Endothelial cell of umbilical vein (primary cell): Measurements from ENCODE around the gene MLC1. TPM values are rescaled to one million over a fixed set of nuclear protein-coding genes. Genes with fewer than 3 reads are reported as not detected.

Experiments used
- BruUV-seq: library from RNA; stranded (reverse); fragments of 400-500 nt; replicated peaks from 2 replicates; lab custom pipeline; 2021; lab: Mats Ljungman, UMichigan
- CTCF ChIA-PET: fragments of 300-600, 350-600 bp; sonication (Branson Sonifier 250); formaldehyde crosslinking; loops from one replicate; lab custom pipeline; 2021; ENCODE audit warnings: antibody characterized with exemption, inconsistent platforms; lab: Charles Lee
- POLR2A ChIA-PET: fragments of 300-600, 350-600 bp; sonication (Branson Sonifier 250); formaldehyde crosslinking; loops from one replicate; lab custom pipeline; 2021; ENCODE audit warnings: antibody characterized with exemption, inconsistent platforms; lab: Charles Lee
- DNase-seq: peaks from one replicate; pipeline ENCODE4 v3.0.0-alpha.2; 2011; ENCODE audit warnings: low read depth, low spot score
- FAIRE-seq: peaks from 2 replicates; lab custom pipeline; 2011; peaks lifted over from hg19 to GRCh38; lab: Jason Lieb, UNC
- H2AFZ ChIP-seq: 2 replicates; pipeline ENCODE4 v1.6.0; 2012; ENCODE audit warnings: low read depth, low read length, control low read depth, inconsistent platforms
- H3K27ac ChIP-seq: 2 replicates; pipeline ENCODE4 v1.5.1; 2011; ENCODE audit warnings: low read depth, mild to moderate bottlenecking, control low read depth, low read length, moderate library complexity; ENCODE audit not compliant: insufficient read depth
- H3K27me3 ChIP-seq, 2 experiments: 2 replicates each; pipeline versions ENCODE4 v1.6.0 to v1.6.1; 2011; ENCODE audit warnings: low read length in 2 of 2, mixed read lengths in 1 of 2; ENCODE audit not compliant: control insufficient read depth in 2 of 2, insufficient read depth in 2 of 2
- H3K36me3 ChIP-seq, 2 experiments: 2 replicates in 1 of 2; 3 replicates in 1 of 2; pipeline ENCODE4 v1.5.1; 2011; ENCODE audit warnings: low read length in 2 of 2, mild to moderate bottlenecking in 1 of 2, moderate library complexity in 1 of 2; ENCODE audit not compliant: control insufficient read depth in 2 of 2, insufficient read depth in 2 of 2; ENCODE audit errors: extremely low read depth in 1 of 2
- H3K4me1 ChIP-seq: 3 replicates; pipeline ENCODE4 v1.5.1; 2011; ENCODE audit warnings: mild to moderate bottlenecking, low read length; ENCODE audit not compliant: control insufficient read depth, insufficient read depth; ENCODE audit errors: extremely low read depth
- H3K4me2 ChIP-seq: 2 replicates; pipeline ENCODE4 v1.6.1; 2011; ENCODE audit warnings: low read length, control low read depth, mixed read lengths; ENCODE audit not compliant: insufficient read depth
- H3K4me3 ChIP-seq, 3 experiments: fragments of 200-600 bp in 1 of 3; sonication (generic), shearing (Covaris generic) in 1 of 3; replicated peaks in 1 of 3; 2 replicates each; pipeline ENCODE4 v1.5.1; 2011 to 2016; ENCODE audit warnings: control low read depth in 3 of 3, low read length in 3 of 3, mild to moderate bottlenecking in 2 of 3, inconsistent platforms in 1 of 3, low read depth in 1 of 3, moderate library complexity in 1 of 3; ENCODE audit not compliant: insufficient read depth in 1 of 3
- H3K79me2 ChIP-seq: 2 replicates; pipeline ENCODE4 v1.6.0; 2012; ENCODE audit warnings: low read length, inconsistent platforms; ENCODE audit not compliant: control insufficient read depth, insufficient read depth
- H3K9ac ChIP-seq: replicated peaks from 2 replicates; pipeline ENCODE3; 2011; ENCODE audit warnings: low read length, control low read depth; ENCODE audit not compliant: insufficient read depth; ENCODE audit errors: extremely low read depth
- H3K9me1 ChIP-seq: replicated peaks from 3 replicates; pipeline ENCODE4 v1.6.0; 2011; ENCODE audit warnings: mild to moderate bottlenecking, low read length; ENCODE audit not compliant: control insufficient read depth, insufficient read depth; ENCODE audit errors: extremely low read depth
- H3K9me3 ChIP-seq: replicated peaks from 2 replicates; pipeline ENCODE4 v1.5.1; 2012; ENCODE audit warnings: low read length, inconsistent platforms; ENCODE audit not compliant: control insufficient read depth, insufficient read depth
- H4K20me1 ChIP-seq: replicated peaks from 2 replicates; pipeline ENCODE3; 2011; ENCODE audit warnings: mild to moderate bottlenecking, low read length; ENCODE audit not compliant: control insufficient read depth, insufficient read depth; ENCODE audit errors: extremely low read depth
- EZH2 ChIP-seq: IDR thresholded peaks from 2 replicates; pipeline ENCODE4 v1.6.1; 2012; ENCODE audit warnings: borderline replicate concordance, low read depth, mild to moderate bottlenecking, moderate library complexity, low read length, inconsistent platforms; ENCODE audit not compliant: severe bottlenecking
- FOS ChIP-seq: IDR thresholded peaks from 2 replicates; pipeline ENCODE4 v1.6.1; 2011; ENCODE audit warnings: mild to moderate bottlenecking, low read length, moderate library complexity, borderline replicate concordance; ENCODE audit not compliant: insufficient read depth
- GATA2 ChIP-seq: IDR thresholded peaks from 2 replicates; pipeline ENCODE4 v1.7.0; 2011; ENCODE audit warnings: low read depth, mild to moderate bottlenecking, moderate library complexity, mixed read lengths, low read length; ENCODE audit not compliant: insufficient read length, insufficient read depth
- JUN ChIP-seq: IDR thresholded peaks from 2 replicates; pipeline ENCODE4 v1.6.1; 2011; ENCODE audit warnings: borderline replicate concordance, low read depth; ENCODE audit not compliant: insufficient read length, insufficient read depth
- MAX ChIP-seq: IDR thresholded peaks from 2 replicates; pipeline ENCODE4 v1.6.1; 2011; ENCODE audit not compliant: insufficient read depth, insufficient read length
- MYC ChIP-seq: IDR thresholded peaks from one replicate; pipeline ENCODE4 v1.6.1; 2011; ENCODE audit warnings: mild to moderate bottlenecking, low read depth, low read length
- POLR2A ChIP-seq: IDR thresholded peaks from 2 replicates; pipeline ENCODE4 v1.6.1; 2012; ENCODE audit warnings: low read depth, mild to moderate bottlenecking, control low read depth, low read length
- POLR2AphosphoS5 ChIP-seq: IDR thresholded peaks from 2 replicates; pipeline ENCODE4 v1.6.1; 2012; ENCODE audit warnings: low read depth, mild to moderate bottlenecking, control low read depth, low read length, moderate library complexity; ENCODE audit not compliant: insufficient read depth
- dilution Hi-C: fragments of 300-500 bp; cut with MboI; formaldehyde crosslinking; loops from one replicate; pipeline ENCODE4 v1.15.0; 2019; ENCODE audit warnings: low sequenced_read_pairs; ENCODE audit not compliant: extremely low pct_ligation_motif_present
- intact Hi-C: fragments of 100-400 bp; cut with micrococcal nuclease; formaldehyde crosslinking; loops from one replicate; pipeline ENCODE4 v1.10.0; 2022
- polyA plus RNA-seq, 4 experiments: library from polyadenylated mRNA; depleted of rRNA in 3 of 4; stranded (reverse) in 3 of 4; unstranded in 1 of 4; fragments of >200 nt; gene quantifications; 2 replicates each; pipeline versions ENCODE4 v1.2.1 to v1.2.3, GENCODE V29; 2011 to 2012; ENCODE audit warnings: missing spikeins in 1 of 4
- total RNA-seq: library from RNA; stranded (reverse); gene quantifications from 2 replicates; pipeline ENCODE4 v1.2.3, GENCODE V29; 2021
- TF ChIP-seq, protein P1 (sequence below), 2 donors: IDR thresholded peaks; 1 replicate in 1 of 2; 2 replicates in 1 of 2; pipeline ENCODE4 v1.5.1; 2011; ENCODE audit warnings: low read length in 2 of 2, mild to moderate bottlenecking in 2 of 2, moderate library complexity in 2 of 2, control low read depth in 1 of 2, inconsistent platforms in 1 of 2, low read depth in 1 of 2; ENCODE audit not compliant: insufficient read depth in 1 of 2; ENCODE audit errors: extremely low read depth in 1 of 2

MLC1 gene
- total and polyA plus RNA-seq, 2 donors (not counting 3 experiments of a cell fraction or from before 2014, with no cell fraction given) = not detected

DNA sequence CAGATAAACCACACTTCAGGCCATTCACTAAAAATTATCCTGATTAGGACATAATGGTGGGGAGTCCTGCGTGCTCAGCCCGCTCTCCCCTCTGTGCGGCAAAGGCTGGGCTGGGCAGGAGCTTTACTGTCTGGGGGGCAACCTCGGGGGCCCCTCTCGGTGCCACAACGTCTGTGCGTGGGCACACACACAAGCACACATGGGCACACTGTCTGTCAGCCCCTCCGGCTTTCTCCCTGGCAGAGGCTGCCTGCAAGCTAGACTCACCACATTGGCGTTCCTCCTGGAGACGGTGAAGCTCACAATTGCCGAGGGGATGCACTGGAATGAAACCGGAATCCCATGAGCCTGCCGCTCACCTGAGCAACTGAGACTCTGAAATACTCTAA is 5.2 kb downstream of the MLC1 start:
- Histone ChIP-seq H2AFZ (no peak overlapping the region), H3K9me3 (no peaks in the 10 kb centered on the region), H3K27me3 (no peaks in the 10 kb centered on the region), H4K20me1 (no peaks in the 10 kb centered on the region), H3K27ac (no peak overlapping the region), H3K4me1 (no peaks in the 10 kb centered on the region), H3K36me3 (no peaks in the 10 kb centered on the region), H3K4me3 (no peak overlapping the region), H3K9ac (no peak overlapping the region), H3K79me2 (no peaks in the 10 kb centered on the region), H3K9me1 (no peaks in the 10 kb centered on the region), H3K4me2 (no peak overlapping the region)
- ChIA-PET POLR2A (no interaction called here), CTCF (no interaction called here)
- DNase-seq = no peak
- intact Hi-C loops (no loop called here), dilution Hi-C loops (no loop called here)
- BruUV-seq = no TSS peak
- TF ChIP-seq GATA2 (no peak), EZH2 (no peak), POLR2AphosphoS5 (no peak), FOS (no peak)
- no peak for FAIRE-seq

DNA sequence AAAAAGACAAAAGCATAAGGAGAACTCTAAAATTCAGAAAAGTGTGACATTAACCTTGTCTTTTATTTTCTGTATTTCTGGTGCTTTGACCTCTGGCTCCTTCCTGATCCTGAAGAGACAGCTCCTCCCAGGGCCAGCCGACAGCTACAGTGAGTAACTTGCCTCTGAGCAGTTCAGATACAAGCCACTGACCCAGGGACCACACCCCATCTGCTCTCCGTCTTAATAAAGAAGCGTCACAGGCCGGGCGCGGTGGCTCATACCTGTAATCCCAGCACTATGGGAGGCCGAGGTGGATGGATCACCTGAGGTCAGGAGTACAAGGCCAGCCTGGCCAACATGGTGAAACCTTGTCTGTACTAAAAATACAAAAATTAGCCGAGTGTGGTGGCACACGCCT is 6.5 kb downstream of the MLC1 start:
- Histone ChIP-seq H3K4me2 (no peak overlapping the region), H3K4me3 (no peak overlapping the region), H3K27ac (no peak overlapping the region), H3K9ac (no peak overlapping the region), H3K79me2 (no peaks in the 10 kb centered on the region), H3K9me3 (no peaks in the 10 kb centered on the region), H3K4me1 (no peaks in the 10 kb centered on the region), H4K20me1 (no peaks in the 10 kb centered on the region), H3K27me3 (no peaks in the 10 kb centered on the region), H2AFZ (no peak overlapping the region), H3K36me3 (no peaks in the 10 kb centered on the region), H3K9me1 (no peaks in the 10 kb centered on the region)
- no peak for TF ChIP-seq POLR2A
- no peak for TF ChIP-seq POLR2AphosphoS5
- TF ChIP-seq GATA2 = no peak
- no peak for TF ChIP-seq JUN
- TF ChIP-seq, protein P1, sequence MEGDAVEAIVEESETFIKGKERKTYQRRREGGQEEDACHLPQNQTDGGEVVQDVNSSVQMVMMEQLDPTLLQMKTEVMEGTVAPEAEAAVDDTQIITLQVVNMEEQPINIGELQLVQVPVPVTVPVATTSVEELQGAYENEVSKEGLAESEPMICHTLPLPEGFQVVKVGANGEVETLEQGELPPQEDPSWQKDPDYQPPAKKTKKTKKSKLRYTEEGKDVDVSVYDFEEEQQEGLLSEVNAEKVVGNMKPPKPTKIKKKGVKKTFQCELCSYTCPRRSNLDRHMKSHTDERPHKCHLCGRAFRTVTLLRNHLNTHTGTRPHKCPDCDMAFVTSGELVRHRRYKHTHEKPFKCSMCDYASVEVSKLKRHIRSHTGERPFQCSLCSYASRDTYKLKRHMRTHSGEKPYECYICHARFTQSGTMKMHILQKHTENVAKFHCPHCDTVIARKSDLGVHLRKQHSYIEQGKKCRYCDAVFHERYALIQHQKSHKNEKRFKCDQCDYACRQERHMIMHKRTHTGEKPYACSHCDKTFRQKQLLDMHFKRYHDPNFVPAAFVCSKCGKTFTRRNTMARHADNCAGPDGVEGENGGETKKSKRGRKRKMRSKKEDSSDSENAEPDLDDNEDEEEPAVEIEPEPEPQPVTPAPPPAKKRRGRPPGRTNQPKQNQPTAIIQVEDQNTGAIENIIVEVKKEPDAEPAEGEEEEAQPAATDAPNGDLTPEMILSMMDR (IDR thresholded peaks at IDR 0.05; ENCODE audit: extremely low read depth in 1 of 2, insufficient read depth in 1 of 2, low read depth in 1 of 2, low read length in 2 of 2) = no peak
- TF ChIP-seq MAX = no peak
- no peak for TF ChIP-seq MYC
- TF ChIP-seq FOS = no peak
- TF ChIP-seq EZH2 = no peak
- intact Hi-C loops (no loop called here), dilution Hi-C loops (no loop called here)
- BruUV-seq = no TSS peak
- ChIA-PET CTCF (interaction anchor here (1.4 kb wide), 1 partner anchor 27 kb away, joined by 3 read pairs; no protein-coding TSS in a partner anchor), POLR2A (no interaction called here)
- FAIRE-seq (no peak), DNase-seq (no peak)
